Adrenal gland (tissue), 12 donors: ENCODE data around the gene PPP1R12B. TPM values are rescaled to one million over a fixed set of nuclear protein-coding genes. Genes with fewer than 3 reads are reported as not detected.

Source experiments
- DNase-seq, 7 donors: peaks; one replicate each; pipeline ENCODE4 v3.0.0-alpha.2; 2019 to 2020
- H3K27ac ChIP-seq, 5 donors: fragments of 200-600 bp; sonication (generic) in 4 of 5; 1 replicate in 3 of 5; 2 replicates in 2 of 5; pipeline versions ENCODE4 v1.5.1 to v1.8.0; 2016 to 2020; ENCODE audit warnings: mild to moderate bottlenecking in 1 of 5
- H3K27me3 ChIP-seq: fragments of 200-600 bp; 2 replicates; pipeline ENCODE4 v1.8.0; 2021
- H3K36me3 ChIP-seq, 2 donors: fragments of 200-600 bp; replicated peaks in 1 of 2; 1 replicate in 1 of 2; 2 replicates in 1 of 2; pipeline versions ENCODE4 v1.5.1 to v1.8.0; 2018 to 2022
- H3K4me1 ChIP-seq, 2 donors: fragments of 200-600 bp; replicated peaks in 1 of 2; 1 replicate in 1 of 2; 2 replicates in 1 of 2; pipeline versions ENCODE4 v1.5.1 to v1.8.0; 2018 to 2021
- H3K4me3 ChIP-seq, 4 donors: fragments of 200-600 bp; sonication (generic) in 3 of 4; one replicate each; pipeline ENCODE4 v1.5.1; 2016 to 2018
- H3K9me3 ChIP-seq, 3 donors: fragments of 200-600 bp; sonication (generic) in 1 of 3; replicated peaks in 1 of 3; 1 replicate in 2 of 3; 2 replicates in 1 of 3; pipeline versions ENCODE4 v1.5.1 to v1.8.0; 2016 to 2021
- POLR2A ChIP-seq, 2 donors: fragments of 450-650 bp; IDR thresholded peaks; one replicate each; pipeline ENCODE4 v1.6.1; 2017; ENCODE audit warnings: antibody characterized with exemption in 2 of 2, mild to moderate bottlenecking in 2 of 2, moderate library complexity in 1 of 2
- WGBS, 4 donors: extraction: QIAGEN DNeasy Blood & Tissue Kit in 2 of 4; methylation state at CpG; one replicate each; pipeline versions ENCODE4 v1.1.5 to v1.1.7; 2013 to 2017; 5-methylcytosine and 5-hydroxymethylcytosine counted together
- intact Hi-C, 2 donors: fragments of 100-400 bp; cut with DNase I; formaldehyde crosslinking; loops; one replicate each; pipeline versions ENCODE4 v1.14.1 to v1.15.0; 2022 to 2023
- polyA plus RNA-seq, 3 donors: library from polyadenylated mRNA; stranded (reverse); fragments of 200-250 nt in 2 of 3; fragments of 350-450 nt in 1 of 3; fragmentation: Illumina TruSeq in 1 of 3; extraction: RNeasy Lipid Tissue Mini Kit (QIAGEN cat#74804) in 1 of 3; gene quantifications; one replicate each; pipeline ENCODE4 v1.2.3, GENCODE V29; 2013 to 2014
- total RNA-seq, 9 donors: library from RNA; depleted of rRNA in 4 of 9; stranded (reverse); fragments of >200 nt in 4 of 9; fragments of 120-200 nt in 1 of 9; fragmentation: NEBNext Ultra II Directional in 1 of 9; extraction: Animal tissue kit (Norgen Biotek cat#: 25700) in 1 of 9; gene quantifications; one replicate each; pipeline versions ENCODE4 v1.1.0 to v1.2.4, GENCODE V29; 2013 to 2023
- TF ChIP-seq, protein P1 (sequence below), 6 experiments: fragments of 450-650 bp in 4 of 6; fragments of 200-600 bp in 2 of 6; sonication (generic) in 1 of 6; IDR thresholded peaks; 1 replicate in 5 of 6; 2 replicates in 1 of 6; pipeline versions ENCODE4 v1.5.1 to v1.8.0; 2016 to 2021; ENCODE audit warnings: antibody characterized with exemption in 6 of 6, mild to moderate bottlenecking in 2 of 6, moderate library complexity in 1 of 6
- donor health status: healthy with polysubstance abuse.
- donor health status: Bipolar disorder and iron deficiency.
- donor health status: DM: yes; HTN: yes; CAD: no.
- donor health status: DM: no; HTN: no; CAD: no.
- donor health status: DM: no; HTN: no; CAD: no.
- donor health status: DM: yes; HTN: yes; CAD: no.

Gene PPP1R12B
- total and polyA plus RNA-seq, 12 donors, result 3.0 to 43.9 (median 19.8) TPM

DNA sequence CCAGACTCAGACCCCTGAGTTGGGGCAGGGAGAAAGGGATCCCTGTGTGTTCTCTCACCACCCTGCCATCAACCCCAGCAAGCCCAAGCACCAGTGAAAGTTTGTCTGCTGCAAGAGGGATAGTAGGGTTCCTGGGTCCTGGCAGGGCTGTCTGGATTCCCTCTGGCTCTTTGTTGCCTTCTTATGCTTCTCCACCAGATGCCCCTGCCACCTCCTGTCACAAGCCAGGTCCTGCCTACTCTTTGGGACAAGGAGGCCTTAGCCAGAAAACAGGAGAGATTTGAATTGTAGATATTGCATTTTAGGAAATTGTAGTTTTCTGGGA, 28.5 kb upstream of the PPP1R12B start:
- no peaks in the 10 kb centered on the region for H3K27me3 ChIP-seq
- no peak overlapping the region for H3K4me3 ChIP-seq
- TF ChIP-seq, protein P1, sequence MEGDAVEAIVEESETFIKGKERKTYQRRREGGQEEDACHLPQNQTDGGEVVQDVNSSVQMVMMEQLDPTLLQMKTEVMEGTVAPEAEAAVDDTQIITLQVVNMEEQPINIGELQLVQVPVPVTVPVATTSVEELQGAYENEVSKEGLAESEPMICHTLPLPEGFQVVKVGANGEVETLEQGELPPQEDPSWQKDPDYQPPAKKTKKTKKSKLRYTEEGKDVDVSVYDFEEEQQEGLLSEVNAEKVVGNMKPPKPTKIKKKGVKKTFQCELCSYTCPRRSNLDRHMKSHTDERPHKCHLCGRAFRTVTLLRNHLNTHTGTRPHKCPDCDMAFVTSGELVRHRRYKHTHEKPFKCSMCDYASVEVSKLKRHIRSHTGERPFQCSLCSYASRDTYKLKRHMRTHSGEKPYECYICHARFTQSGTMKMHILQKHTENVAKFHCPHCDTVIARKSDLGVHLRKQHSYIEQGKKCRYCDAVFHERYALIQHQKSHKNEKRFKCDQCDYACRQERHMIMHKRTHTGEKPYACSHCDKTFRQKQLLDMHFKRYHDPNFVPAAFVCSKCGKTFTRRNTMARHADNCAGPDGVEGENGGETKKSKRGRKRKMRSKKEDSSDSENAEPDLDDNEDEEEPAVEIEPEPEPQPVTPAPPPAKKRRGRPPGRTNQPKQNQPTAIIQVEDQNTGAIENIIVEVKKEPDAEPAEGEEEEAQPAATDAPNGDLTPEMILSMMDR (IDR thresholded peaks at IDR 0.05), result no peak
- no peak for TF ChIP-seq POLR2A (IDR thresholded peaks at IDR 0.05)
- intact Hi-C loops, result no loop called here
- H3K36me3 ChIP-seq, result no peaks in the 10 kb centered on the region
- no peaks in the 10 kb centered on the region for H3K4me1 ChIP-seq
- no peak overlapping the region for H3K27ac ChIP-seq
- DNase-seq, result peak in 1 of 7 donors; percentile 3
- no peaks in the 10 kb centered on the region for H3K9me3 ChIP-seq

- no peaks in the 10 kb centered on the region for H3K27me3 ChIP-seq
- H3K4me1 ChIP-seq, result no peaks in the 10 kb centered on the region
- DNase-seq, result peak in 1 of 7 donors; percentile 18
- intact Hi-C loops, result no loop called here
- TF ChIP-seq POLR2A (IDR thresholded peaks at IDR 0.05), result no peak
- TF ChIP-seq, protein P1 (IDR thresholded peaks at IDR 0.05), result no peak
- H3K4me3 ChIP-seq, result no peak overlapping the region
- 85 to 88% (median 86%) methylated on average over 4 of the region's 4 CpGs for WGBS, 4 donors
- no peaks in the 10 kb centered on the region for H3K36me3 ChIP-seq
- H3K27ac ChIP-seq, result no peak overlapping the region
- no peaks in the 10 kb centered on the region for H3K9me3 ChIP-seq
Observed at GRCh38 chr1:202323731-202324130, 24.8 kb upstream of the PPP1R12B start.

GRCh38 chr1:202324646-202325045, 23.9 kb upstream of the PPP1R12B start:
- DNase-seq, result no peak
- WGBS, 4 donors, result 74 to 94% (median 92%) methylated on average over 2 of the region's 2 CpGs
- Histone ChIP-seq H3K36me3 (no peaks in the 10 kb centered on the region), H3K9me3 (no peaks in the 10 kb centered on the region), H3K27me3 (no peaks in the 10 kb centered on the region), H3K4me1 (no peaks in the 10 kb centered on the region), H3K27ac (no peak overlapping the region), H3K4me3 (no peak overlapping the region)
- intact Hi-C loops, result no loop called here
- TF ChIP-seq, protein P1 (IDR thresholded peaks at IDR 0.05), result no peak
- TF ChIP-seq POLR2A (IDR thresholded peaks at IDR 0.05), result no peak

- H3K4me1 ChIP-seq, result no peaks in the 10 kb centered on the region
- H3K27me3 ChIP-seq, result no peaks in the 10 kb centered on the region
- intact Hi-C loops, result loop anchor here in 1 of 2 donors (10.0 kb wide), 1 partner anchor 385 kb away; the partner anchor contains the start of gene SYT2
- no peak overlapping the region for H3K4me3 ChIP-seq
- no peaks in the 10 kb centered on the region for H3K9me3 ChIP-seq
- TF ChIP-seq POLR2A (IDR thresholded peaks at IDR 0.05), result no peak
- TF ChIP-seq, protein P1 (IDR thresholded peaks at IDR 0.05), result no peak
- H3K36me3 ChIP-seq, result peaks cover 0 to 1% of the 10 kb centered on the region in 2 donors
- DNase-seq, result peak in 1 of 7 donors; percentile 24
- H3K27ac ChIP-seq, result no peak overlapping the region
Observed at GRCh38 chr1:202329891-202330290, 18.6 kb upstream of the PPP1R12B start.
